Thyroid gland (tissue), 4 donors: ENCODE measurements around the gene DKKL1.

Experiments
- POLR2A ChIP-seq, 2 donors: fragments of 450-650 bp; IDR thresholded peaks; one replicate each; pipeline ENCODE4 v1.6.1; 2017; ENCODE audit warnings: antibody characterized with exemption in 2 of 2, mild to moderate bottlenecking in 2 of 2, moderate library complexity in 1 of 2
- TF ChIP-seq, protein P1 (sequence below), 6 experiments: fragments of 200-600 bp in 3 of 6; fragments of 450-650 bp in 3 of 6; sonication (generic) in 3 of 6; IDR thresholded peaks; one replicate each; pipeline ENCODE4 v1.5.1; 2016 to 2019; ENCODE audit warnings: antibody characterized with exemption in 6 of 6, mild to moderate bottlenecking in 2 of 6, inconsistent platforms in 1 of 6, moderate library complexity in 1 of 6

DNA sequence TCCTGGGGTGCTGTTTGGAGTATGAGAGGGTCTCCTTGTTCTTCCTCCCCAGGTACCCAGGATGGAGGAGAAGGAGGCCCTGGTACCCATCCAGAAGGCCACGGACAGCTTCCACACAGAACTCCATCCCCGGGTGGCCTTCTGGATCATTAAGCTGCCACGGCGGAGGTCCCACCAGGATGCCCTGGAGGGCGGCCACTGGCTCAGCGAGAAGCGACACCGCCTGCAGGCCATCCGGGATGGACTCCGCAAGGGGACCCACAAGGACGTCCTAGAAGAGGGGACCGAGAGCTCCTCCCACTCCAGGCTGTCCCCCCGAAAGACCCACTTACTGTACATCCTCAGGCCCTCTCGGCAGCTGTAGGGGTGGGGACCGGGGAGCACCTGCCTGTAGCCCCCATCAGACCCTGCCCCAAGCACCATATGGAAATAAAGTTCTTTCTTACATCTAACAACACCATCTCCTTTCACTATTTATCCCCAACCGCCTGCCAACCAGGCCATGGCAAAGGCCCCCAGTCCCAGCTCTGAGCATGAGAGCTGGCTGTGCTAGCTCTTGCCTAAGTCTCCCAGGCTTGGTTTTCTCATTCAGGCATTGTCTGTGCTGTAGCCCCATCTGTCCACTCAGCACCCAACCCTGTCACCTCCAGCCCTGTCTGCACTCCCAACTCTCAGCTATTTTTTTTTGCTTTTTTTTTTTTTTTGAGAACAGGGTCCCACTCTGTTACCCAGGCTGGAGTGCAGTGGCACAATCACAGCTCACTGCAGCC is 11.2 kb downstream of the DKKL1 start:
- TF ChIP-seq, protein P1, sequence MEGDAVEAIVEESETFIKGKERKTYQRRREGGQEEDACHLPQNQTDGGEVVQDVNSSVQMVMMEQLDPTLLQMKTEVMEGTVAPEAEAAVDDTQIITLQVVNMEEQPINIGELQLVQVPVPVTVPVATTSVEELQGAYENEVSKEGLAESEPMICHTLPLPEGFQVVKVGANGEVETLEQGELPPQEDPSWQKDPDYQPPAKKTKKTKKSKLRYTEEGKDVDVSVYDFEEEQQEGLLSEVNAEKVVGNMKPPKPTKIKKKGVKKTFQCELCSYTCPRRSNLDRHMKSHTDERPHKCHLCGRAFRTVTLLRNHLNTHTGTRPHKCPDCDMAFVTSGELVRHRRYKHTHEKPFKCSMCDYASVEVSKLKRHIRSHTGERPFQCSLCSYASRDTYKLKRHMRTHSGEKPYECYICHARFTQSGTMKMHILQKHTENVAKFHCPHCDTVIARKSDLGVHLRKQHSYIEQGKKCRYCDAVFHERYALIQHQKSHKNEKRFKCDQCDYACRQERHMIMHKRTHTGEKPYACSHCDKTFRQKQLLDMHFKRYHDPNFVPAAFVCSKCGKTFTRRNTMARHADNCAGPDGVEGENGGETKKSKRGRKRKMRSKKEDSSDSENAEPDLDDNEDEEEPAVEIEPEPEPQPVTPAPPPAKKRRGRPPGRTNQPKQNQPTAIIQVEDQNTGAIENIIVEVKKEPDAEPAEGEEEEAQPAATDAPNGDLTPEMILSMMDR (IDR thresholded peaks at IDR 0.05), result no peak
- TF ChIP-seq POLR2A (IDR thresholded peaks at IDR 0.05), result no peak
